GM12878 (cell line): ENCODE measurements around the gene PITX1. TPM values are rescaled to one million over a fixed set of nuclear protein-coding genes. Genes with fewer than 3 reads are reported as not detected.

Source experiments
- ATAC-seq: fragments of 200-7000 bp; cut with Tn5 transposase; 3 replicates; pipeline ENCODE4 v1.9.1; 2020; ENCODE audit warnings: mild to moderate bottlenecking, moderate library complexity
- BruUV-seq: library from RNA; stranded (reverse); fragments of 400-500 nt; replicated peaks from 2 replicates; lab custom pipeline; 2021; lab: Mats Ljungman, UMichigan
- CTCF ChIA-PET: fragments of 300-600 bp; sonication (Branson Sonifier 250); formaldehyde crosslinking; extraction: SDS; loops from one replicate; lab custom pipeline; 2021; ENCODE audit warnings: inconsistent platforms; lab: Yijun Ruan, JAX
- POLR2A ChIA-PET: fragments of 350-600 bp; formaldehyde crosslinking; extraction: SDS; loops from one replicate; lab custom pipeline; 2021; ENCODE audit warnings: inconsistent platforms; lab: Charles Lee
- RAD21 ChIA-PET: fragments of 300-600 bp; sonication (Branson Sonifier 250); formaldehyde crosslinking; loops from one replicate; lab custom pipeline; 2023; ENCODE audit warnings: antibody characterized with exemption; ENCODE audit not compliant: unreplicated experiment; lab: Charles Lee
- SMC1A ChIA-PET: fragments of 300-600 bp; sonication (Branson Sonifier 250); formaldehyde crosslinking; loops from one replicate; lab custom pipeline; 2023; ENCODE audit not compliant: unreplicated experiment, uncharacterized antibody; lab: Charles Lee
- DNase-seq: peaks from one replicate; pipeline ENCODE4 v3.0.0-alpha.2; 2011; ENCODE audit warnings: low read depth, low spot score
- FAIRE-seq: peaks from 3 replicates; lab custom pipeline; 2011; peaks lifted over from hg19 to GRCh38; lab: Jason Lieb, UNC
- H2AFZ ChIP-seq: 2 replicates; pipeline ENCODE4 v1.6.0; 2011; ENCODE audit warnings: low read depth, low read length, control low read depth; ENCODE audit not compliant: control insufficient read depth
- H3K27ac ChIP-seq: 2 replicates; pipeline ENCODE4 v1.5.1; 2011; ENCODE audit warnings: control low read depth; ENCODE audit not compliant: control insufficient read depth, insufficient read depth
- H3K27me3 ChIP-seq, 2 experiments: replicated peaks in 1 of 2; 2 replicates each; pipeline versions ENCODE4 v1.6.0 to v1.6.1; 2011; ENCODE audit warnings: low read length in 1 of 2; ENCODE audit not compliant: control insufficient read depth in 2 of 2, insufficient read depth in 2 of 2
- H3K36me3 ChIP-seq, 2 experiments: 2 replicates each; pipeline ENCODE4 v1.5.1; 2011; ENCODE audit warnings: low read length in 1 of 2; ENCODE audit not compliant: control insufficient read depth in 2 of 2, insufficient read depth in 2 of 2
- H3K4me1 ChIP-seq: 2 replicates; pipeline ENCODE4 v1.6.1; 2011; ENCODE audit warnings: mild to moderate bottlenecking, low read length, moderate library complexity, mixed read lengths; ENCODE audit not compliant: control insufficient read depth, insufficient read depth
- H3K4me2 ChIP-seq: 2 replicates; pipeline ENCODE4 v1.6.0; 2011; ENCODE audit warnings: control low read depth; ENCODE audit not compliant: control insufficient read depth, insufficient read depth
- H3K4me3 ChIP-seq: fragments of 200-600 bp; sonication (generic); 2 replicates; pipeline ENCODE4 v1.5.1; 2016
- H3K79me2 ChIP-seq: 2 replicates; pipeline ENCODE4 v1.6.0; 2011; ENCODE audit warnings: low read length; ENCODE audit not compliant: control insufficient read depth, insufficient read depth
- H3K9ac ChIP-seq: 2 replicates; pipeline ENCODE4 v1.8.0; 2011; ENCODE audit warnings: low read length, control low read depth, mixed read lengths; ENCODE audit not compliant: control insufficient read depth, insufficient read depth
- H3K9me3 ChIP-seq: replicated peaks from 3 replicates; pipeline ENCODE4 v1.5.1; 2011; ENCODE audit warnings: mild to moderate bottlenecking, low read length; ENCODE audit not compliant: control insufficient read depth, insufficient read depth
- H4K20me1 ChIP-seq: 2 replicates; pipeline ENCODE4 v1.6.0; 2011; ENCODE audit not compliant: control insufficient read depth, insufficient read depth
- CUX1 ChIP-seq: IDR thresholded peaks from 2 replicates; pipeline ENCODE4 v1.6.1; 2012; ENCODE audit warnings: improper control_type of control experiment, low read depth, low read length; ENCODE audit not compliant: insufficient replicate concordance
- E2F8 ChIP-seq: fragments of 450-650 bp; IDR thresholded peaks from 2 replicates; pipeline ENCODE4 v1.6.1; 2018; ENCODE audit warnings: mild to moderate bottlenecking, low read depth, moderate library complexity; ENCODE audit not compliant: partially characterized antibody
- PBX3 ChIP-seq: IDR thresholded peaks from 2 replicates; pipeline ENCODE4 v1.6.1; 2011; ENCODE audit warnings: mild to moderate bottlenecking, low read depth, low read length, moderate library complexity; ENCODE audit not compliant: insufficient replicate concordance
- SMARCA5 ChIP-seq: fragments of 450-650 bp; IDR thresholded peaks from 2 replicates; pipeline ENCODE4 v1.6.1; 2017; ENCODE audit warnings: mild to moderate bottlenecking
- SREBF2 ChIP-seq: IDR thresholded peaks from 2 replicates; pipeline ENCODE4 v1.6.1; 2012; ENCODE audit warnings: mild to moderate bottlenecking, low read length
- ZBTB4 ChIP-seq: fragments of 450-650 bp; formaldehyde crosslinking; IDR thresholded peaks from 2 replicates; pipeline ENCODE4 v1.4.0; 2022; ENCODE audit warnings: mild to moderate bottlenecking, moderate library complexity
- ZNF24 ChIP-seq: fragments of 450-650 bp; IDR thresholded peaks from 2 replicates; pipeline ENCODE4 v1.6.1; 2017; ENCODE audit warnings: antibody characterized with exemption, mild to moderate bottlenecking
- ZNF622 ChIP-seq: fragments of 450-650 bp; IDR thresholded peaks from 2 replicates; pipeline ENCODE4 v1.6.1; 2017; ENCODE audit warnings: mild to moderate bottlenecking, inconsistent platforms
- WGBS: methylation state at CpG from one replicate; pipeline ENCODE4 v1.1.6; 2016; ENCODE audit warnings: low lambda C conversion rate; ENCODE audit not compliant: insufficient replicate concordance, insufficient coverage; ENCODE audit errors: missing lambda C conversion rate; 5-methylcytosine and 5-hydroxymethylcytosine counted together
- in situ Hi-C: fragments of 300-500 bp; cut with MboI; formaldehyde crosslinking; loops from 9 replicates; pipeline ENCODE4 v1.14.3; 2018; ENCODE audit warnings: mixed read lengths
- intact Hi-C: fragments of 100-400 bp; cut with micrococcal nuclease; formaldehyde crosslinking; loops from one replicate; pipeline ENCODE4 v1.14.2; 2022; ENCODE audit not compliant: unreplicated experiment
- polyA plus RNA-seq, 11 experiments: library from polyadenylated mRNA; depleted of rRNA in 4 of 11; unstranded in 6 of 11; stranded (reverse) in 5 of 11; fragments of >200 nt; fragmentation: Nextera tagmentation in 4 of 11; fragmentation: Illumina TruSeq in 1 of 11; extraction: Ambion mirVana in 4 of 11; extraction: Trizol in 1 of 11; gene quantifications; 1 replicate in 1 of 11; 2 replicates in 10 of 11; pipeline versions ENCODE4 v1.2.1 to v1.2.3, GENCODE V29; 2011 to 2016; ENCODE audit warnings: inconsistent platforms in 2 of 11, missing spikeins in 2 of 11, low read depth in 1 of 11
- total RNA-seq, 4 experiments: library from RNA; depleted of rRNA in 3 of 4; stranded (reverse); fragments of >200 nt in 3 of 4; fragmentation: Illumina TruSeq in 1 of 4; extraction: Trizol in 1 of 4; gene quantifications; 2 replicates each; pipeline versions ENCODE4 v1.2.1 to v1.2.3, GENCODE V29; 2013 to 2021

Gene PITX1
- total and polyA plus RNA-seq, 10 of the 15 experiments (the other 5 are each of a cell fraction or from before 2014, with no cell fraction given) = 0.16 to 1.1 (median 0.68) TPM; not detected in 5

- H3K4me1 ChIP-seq = no peaks in the 10 kb centered on the region
- H3K27me3 ChIP-seq = peaks cover 12 to 17% of the 10 kb centered on the region in 2 experiments
- no peak overlapping the region for H3K9ac ChIP-seq
- no peak for FAIRE-seq
- H2AFZ ChIP-seq = no peak overlapping the region
- ATAC-seq = no peak
- in situ Hi-C loops = no loop called here
- no peaks in the 10 kb centered on the region for H4K20me1 ChIP-seq
- intact Hi-C loops = no loop called here
- DNase-seq = no peak
- ChIA-PET CTCF (interaction anchor here (0.6 kb wide), 1 partner anchor 21 kb away, joined by 3 read pairs; no protein-coding TSS in a partner anchor), SMC1A (no interaction called here), RAD21 (no interaction called here), POLR2A (no interaction called here)
- no peak overlapping the region for H3K4me3 ChIP-seq
- H3K9me3 ChIP-seq = peaks cover 6% of the 10 kb centered on the region; the same call in 2 of the 3 replicates
- H3K79me2 ChIP-seq = no peaks in the 10 kb centered on the region
- 33% methylated on average over 13 of the region's 15 CpGs for WGBS
- no peaks in the 10 kb centered on the region for H3K36me3 ChIP-seq
- no peak overlapping the region for H3K27ac ChIP-seq
- BruUV-seq = no TSS peak
- H3K4me2 ChIP-seq = no peak overlapping the region
- TF ChIP-seq ZBTB4 (CRISPR knock-in tag) = no peak
- TF ChIP-seq ZNF24 = no peak
- TF ChIP-seq ZNF622 = no peak
- TF ChIP-seq SREBF2 = no peak
- no peak for TF ChIP-seq CUX1
- no peak for TF ChIP-seq SMARCA5
- no peak for TF ChIP-seq E2F8
- TF ChIP-seq PBX3 = no peak
These were observed 8.0 kb downstream of the PITX1 start for GRCh38 chr5:135025730-135026644.
